ENCODE measurements around the gene R3HDM4. TPM values are rescaled to one million over a fixed set of nuclear protein-coding genes. Genes with fewer than 3 reads are reported as not detected.
A peak's percentile ranks its signal among the peaks of the same experiment; 100 is the strongest.

The R3HDM4 gene
- total RNA-seq, 1 experiment from 2014 or later = 57.7 TPM

DNA sequence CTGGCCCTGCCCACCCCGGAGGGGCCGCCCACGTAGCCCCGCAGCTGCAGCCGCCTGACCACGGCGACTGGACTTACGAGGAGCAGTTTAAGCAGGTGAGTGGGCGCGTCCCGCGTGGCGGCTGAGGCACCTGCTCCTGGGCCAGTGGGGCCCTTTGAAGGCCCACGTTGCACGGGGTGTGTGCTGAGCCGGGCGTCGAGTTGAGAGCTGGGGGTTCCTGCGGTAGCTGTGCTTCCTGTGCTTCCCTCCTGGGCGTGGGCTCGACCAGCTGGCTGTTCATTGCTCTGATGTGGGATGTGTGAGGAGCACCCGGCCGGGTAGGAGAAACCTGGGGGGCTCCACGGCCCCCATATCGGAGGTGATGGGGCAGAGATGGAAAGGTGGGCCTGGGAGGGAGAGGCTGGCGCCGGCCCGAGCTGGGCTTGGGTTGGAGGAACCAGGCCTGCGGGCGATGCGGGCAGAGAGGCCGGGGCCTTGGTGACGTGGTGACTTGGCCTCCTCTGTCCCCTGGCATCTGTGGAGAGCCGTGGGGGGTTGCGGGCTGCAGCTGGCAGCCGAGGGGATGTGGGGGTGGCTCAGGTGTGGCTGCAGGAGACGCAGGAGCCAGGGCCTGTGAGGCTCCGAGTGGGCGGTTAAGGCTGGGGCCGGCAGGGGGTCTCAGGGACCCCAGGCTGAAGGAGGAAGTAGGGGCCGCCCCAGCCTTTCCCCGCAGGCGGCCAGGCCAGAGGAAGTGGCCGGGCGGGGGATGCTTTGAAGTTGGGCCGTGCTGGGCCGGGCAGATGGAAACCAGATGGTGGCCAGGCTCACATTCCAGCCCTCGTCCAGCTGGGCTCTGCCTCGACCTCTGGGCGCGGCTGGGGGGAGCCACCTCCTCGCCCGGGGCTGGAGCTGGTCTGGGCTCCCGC, 19.9 kb upstream of the R3HDM4 start:
- Histone ChIP-seq H3K36me3 (ENCODE audit: control insufficient read depth, insufficient read depth, low read length) (peaks cover 3% of the 10 kb centered on the region), H3K4me1 (peaks cover 26% of the 10 kb centered on the region), H3K9me3 (no peaks in the 10 kb centered on the region), H3K4me3 (ENCODE audit: low read depth, low read length) (no peak overlapping the region), H3K27me3 (replicated peaks; ENCODE audit: control insufficient read depth, insufficient read depth, low read length) (no peaks in the 10 kb centered on the region)
- intact Hi-C loops (cut with micrococcal nuclease; ENCODE audit: unreplicated experiment) = no loop called here
- Mint-ChIP-seq H3K36me3 (ENCODE audit: insufficient read depth, unreplicated experiment) (peaks cover 92% of the 10 kb centered on the region), H3K27me3 (ENCODE audit: insufficient read depth, unreplicated experiment) (no peaks in the 10 kb centered on the region), H3K27ac (ENCODE audit: unreplicated experiment) (no peak overlapping the region), H3K4me1 (ENCODE audit: low read depth, unreplicated experiment) (no peaks in the 10 kb centered on the region), H3K9me3 (ENCODE audit: unreplicated experiment) (no peaks in the 10 kb centered on the region), H3K4me3 (ENCODE audit: unreplicated experiment) (peak overlapping the region; percentile 30)
- TF ChIP-seq, protein P1, sequence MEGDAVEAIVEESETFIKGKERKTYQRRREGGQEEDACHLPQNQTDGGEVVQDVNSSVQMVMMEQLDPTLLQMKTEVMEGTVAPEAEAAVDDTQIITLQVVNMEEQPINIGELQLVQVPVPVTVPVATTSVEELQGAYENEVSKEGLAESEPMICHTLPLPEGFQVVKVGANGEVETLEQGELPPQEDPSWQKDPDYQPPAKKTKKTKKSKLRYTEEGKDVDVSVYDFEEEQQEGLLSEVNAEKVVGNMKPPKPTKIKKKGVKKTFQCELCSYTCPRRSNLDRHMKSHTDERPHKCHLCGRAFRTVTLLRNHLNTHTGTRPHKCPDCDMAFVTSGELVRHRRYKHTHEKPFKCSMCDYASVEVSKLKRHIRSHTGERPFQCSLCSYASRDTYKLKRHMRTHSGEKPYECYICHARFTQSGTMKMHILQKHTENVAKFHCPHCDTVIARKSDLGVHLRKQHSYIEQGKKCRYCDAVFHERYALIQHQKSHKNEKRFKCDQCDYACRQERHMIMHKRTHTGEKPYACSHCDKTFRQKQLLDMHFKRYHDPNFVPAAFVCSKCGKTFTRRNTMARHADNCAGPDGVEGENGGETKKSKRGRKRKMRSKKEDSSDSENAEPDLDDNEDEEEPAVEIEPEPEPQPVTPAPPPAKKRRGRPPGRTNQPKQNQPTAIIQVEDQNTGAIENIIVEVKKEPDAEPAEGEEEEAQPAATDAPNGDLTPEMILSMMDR (IDR thresholded peaks at IDR 0.05; ENCODE audit: insufficient read depth in 1 of 2, low read depth in 1 of 2, low read length in 1 of 2, severe bottlenecking in 1 of 2, unreplicated experiment in 1 of 2) = no peak
- BruUV-seq (replicated peaks) = no TSS peak
- ChIA-PET CTCF (interaction anchor here (0.6 kb wide), 1 partner anchor 39 kb away, joined by 5 read pairs; no protein-coding TSS in a partner anchor), POLR2A (no interaction called here)
- peak; percentile 51 to 77 for DNase-seq

DNA sequence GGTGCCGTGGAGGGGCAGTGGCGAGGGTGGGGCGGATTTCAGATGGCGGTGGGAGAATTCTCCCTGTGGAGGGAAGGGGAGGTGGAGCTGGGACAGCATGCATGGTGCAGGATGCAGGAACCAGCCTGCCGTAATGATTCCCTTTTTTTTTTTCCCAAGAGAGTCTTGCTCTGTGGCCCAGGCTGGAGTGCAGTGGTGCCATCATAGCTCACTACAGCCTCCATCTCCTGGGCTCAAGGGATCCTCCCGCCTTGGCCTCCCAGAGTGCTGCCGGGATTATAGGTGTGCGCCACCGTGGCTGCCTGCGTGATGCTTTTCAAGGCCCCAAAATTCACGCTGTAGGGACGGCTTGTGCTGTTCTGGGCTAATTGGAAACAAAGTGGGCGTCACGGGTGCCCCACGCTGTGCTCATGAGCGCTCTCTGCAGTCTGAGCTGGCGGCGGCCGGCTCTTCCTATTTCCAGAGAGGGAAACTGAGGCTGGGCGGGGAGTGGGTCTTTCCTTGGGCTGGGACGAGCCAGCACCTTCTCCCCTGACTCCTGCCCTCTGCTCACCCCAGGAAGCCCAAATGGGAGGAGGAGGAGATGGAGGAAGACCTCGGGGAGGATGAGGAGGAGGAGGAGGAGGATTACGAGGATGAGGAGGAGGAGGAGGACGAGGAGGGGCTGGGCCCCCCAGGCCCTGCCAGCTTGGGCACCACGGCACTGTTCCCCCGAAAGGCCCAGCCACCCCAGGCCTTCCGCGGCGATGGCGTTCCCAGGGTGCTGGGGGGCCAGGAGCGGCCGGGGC, 19.0 kb upstream of the R3HDM4 start:
- BruUV-seq (replicated peaks) = no TSS peak
- peaks cover 29% of the 10 kb centered on the region for H3K4me1 ChIP-seq
- TF ChIP-seq, protein P1 (IDR thresholded peaks at IDR 0.05; ENCODE audit: insufficient read depth in 1 of 2, low read depth in 1 of 2, low read length in 1 of 2, severe bottlenecking in 1 of 2, unreplicated experiment in 1 of 2) = no peak
- DNase-seq = no peak
- Mint-ChIP-seq H3K36me3 (ENCODE audit: insufficient read depth, unreplicated experiment) (peaks cover 84% of the 10 kb centered on the region), H3K27ac (ENCODE audit: unreplicated experiment) (no peak overlapping the region), H3K4me3 (ENCODE audit: unreplicated experiment) (peak overlapping the region; percentile 22), H3K27me3 (ENCODE audit: insufficient read depth, unreplicated experiment) (no peaks in the 10 kb centered on the region), H3K9me3 (ENCODE audit: unreplicated experiment) (no peaks in the 10 kb centered on the region), H3K4me1 (ENCODE audit: low read depth, unreplicated experiment) (no peaks in the 10 kb centered on the region)
- intact Hi-C loops (cut with micrococcal nuclease; ENCODE audit: unreplicated experiment) = no loop called here
- no peak overlapping the region for H3K4me3 ChIP-seq (ENCODE audit: low read depth, low read length)
- no peaks in the 10 kb centered on the region for H3K9me3 ChIP-seq
- ChIA-PET POLR2A (no interaction called here), CTCF (interaction anchor here (0.6 kb wide), 1 partner anchor 162 kb away, joined by 5 read pairs; no protein-coding TSS in a partner anchor)
- H3K27me3 ChIP-seq (replicated peaks; ENCODE audit: control insufficient read depth, insufficient read depth, low read length) = no peaks in the 10 kb centered on the region
- H3K36me3 ChIP-seq (ENCODE audit: control insufficient read depth, insufficient read depth, low read length) = peaks cover 3% of the 10 kb centered on the region

DNA sequence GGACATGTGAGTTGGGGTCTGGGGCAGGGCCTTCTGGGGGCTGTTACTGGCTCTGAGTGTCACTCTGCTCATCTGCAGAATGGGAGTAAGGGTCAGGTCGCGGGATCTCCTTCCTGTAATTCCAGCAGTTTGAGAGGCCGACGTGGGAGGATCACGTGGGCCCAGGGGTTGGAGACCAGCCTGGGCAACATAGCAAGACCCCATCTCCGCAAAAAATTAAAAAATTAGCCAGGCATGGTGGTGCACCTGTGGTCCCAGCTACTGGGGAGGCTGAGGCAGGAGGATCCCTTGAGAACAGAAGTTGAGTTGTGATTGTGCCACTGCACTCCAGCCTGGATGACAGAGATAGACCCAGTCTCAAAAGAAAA, 16.9 kb upstream of the R3HDM4 start:
- DNase-seq = no peak
- Mint-ChIP-seq H3K27me3 (ENCODE audit: insufficient read depth, unreplicated experiment) (no peaks in the 10 kb centered on the region), H3K36me3 (ENCODE audit: insufficient read depth, unreplicated experiment) (peaks cover 62% of the 10 kb centered on the region), H3K27ac (ENCODE audit: unreplicated experiment) (no peak overlapping the region), H3K4me3 (ENCODE audit: unreplicated experiment) (no peak overlapping the region), H3K9me3 (ENCODE audit: unreplicated experiment) (no peaks in the 10 kb centered on the region), H3K4me1 (ENCODE audit: low read depth, unreplicated experiment) (no peaks in the 10 kb centered on the region)
- BruUV-seq (replicated peaks) = no TSS peak
- no peak overlapping the region for H3K4me3 ChIP-seq (ENCODE audit: low read depth, low read length)
- ChIA-PET CTCF (no interaction called here), POLR2A (no interaction called here)
- peaks cover 29% of the 10 kb centered on the region for H3K4me1 ChIP-seq
- no peaks in the 10 kb centered on the region for H3K9me3 ChIP-seq
- H3K36me3 ChIP-seq (ENCODE audit: control insufficient read depth, insufficient read depth, low read length) = peaks cover 3% of the 10 kb centered on the region
- TF ChIP-seq, protein P1 (IDR thresholded peaks at IDR 0.05; ENCODE audit: insufficient read depth in 1 of 2, low read depth in 1 of 2, low read length in 1 of 2, severe bottlenecking in 1 of 2, unreplicated experiment in 1 of 2) = no peak
- intact Hi-C loops (cut with micrococcal nuclease; ENCODE audit: unreplicated experiment) = no loop called here
- no peaks in the 10 kb centered on the region for H3K27me3 ChIP-seq (replicated peaks; ENCODE audit: control insufficient read depth, insufficient read depth, low read length)
